Activated CD8-positive, alpha-beta memory T cell treated with anti-CD3 and anti-CD28 coated beads, Interleukin-2, amount 50 U/mL, for 4 hours (primary cell): Measurements from ENCODE around the gene HPX.
"Not testable (repeated sequence)": the region's sequence is repeated elsewhere in the genome, so short reads cannot be mapped to it uniquely, and the experiment has no call there.

ENCODE experiments used
- DNase-seq: peaks from one replicate; pipeline ENCODE4 v3.0.0-alpha.2; 2020

HPX gene

GRCh38 chr11:6413791-6414201 is 27.0 kb downstream of the HPX start:
- peak; percentile 67 for DNase-seq

- no peak for DNase-seq
These were observed 29.2 kb downstream of the HPX start for GRCh38 chr11:6411594-6412031.

- no peak for DNase-seq
These were observed 29.9 kb downstream of the HPX start for GRCh38 chr11:6410695-6411430.

GRCh38 chr11:6406370-6406769 is 34.4 kb downstream of the HPX start:
- no peak for DNase-seq

- no peak for DNase-seq
These were observed 34.9 kb downstream of the HPX start for GRCh38 chr11:6405846-6406245.

- no peak for DNase-seq
These were observed 35.6 kb downstream of the HPX start for GRCh38 chr11:6405052-6405667.

GRCh38 chr11:6404342-6405051 is 36.3 kb downstream of the HPX start:
- DNase-seq: no peak

- DNase-seq: no peak
These were observed 37.2 kb downstream of the HPX start for GRCh38 chr11:6403539-6403938.

- DNase-seq: peak; percentile 57
These were observed 38.2 kb downstream of the HPX start for GRCh38 chr11:6402561-6402981.

- DNase-seq: no peak
These were observed 38.7 kb downstream of the HPX start for GRCh38 chr11:6402061-6402470.

- no peak for DNase-seq
These were observed 39.3 kb downstream of the HPX start for GRCh38 chr11:6401464-6401863.

- DNase-seq: no peak
These were observed 40.1 kb downstream of the HPX start for GRCh38 chr11:6400431-6401345.

GRCh38 chr11:6397636-6398035 is 43.2 kb downstream of the HPX start:
- no peak for DNase-seq

GRCh38 chr11:6397156-6397555 is 43.6 kb downstream of the HPX start:
- DNase-seq: no peak

GRCh38 chr11:6395470-6396060 is 45.2 kb downstream of the HPX start:
- no peak for DNase-seq

GRCh38 chr11:6393989-6394670 is 46.7 kb downstream of the HPX start:
- no peak for DNase-seq

GRCh38 chr11:6392251-6392650 is 48.5 kb downstream of the HPX start:
- DNase-seq: not testable (repeated sequence)

GRCh38 chr11:6391537-6392134 is 49.2 kb downstream of the HPX start:
- no peak for DNase-seq

- DNase-seq: no peak
These were observed 49.9 kb downstream of the HPX start for GRCh38 chr11:6390718-6391469.

GRCh38 chr11:6389905-6390717 is 50.7 kb downstream of the HPX start, which contains the start of gene SMPD1:
Gene SMPD1, plus strand, starts transcription at chr11:6390474. Its CDS starts 125 bp downstream, at chr11:6390599.
- DNase-seq: peak; percentile 94
